Amniotic stem cell (primary cell): ENCODE data around the gene GRM1.
A peak's percentile ranks its signal among the peaks of the same experiment; 100 is the strongest.

Source experiments
- DNase-seq: peaks from one replicate; lab custom pipeline; 2025; lab: John Stamatoyannopoulos, UW

The GRM1 gene

GRCh38 chr6:146277142-146277541, 248.3 kb downstream of the GRM1 start:
- DNase-seq, result no peak

GRCh38 chr6:146281651-146282362, 252.9 kb downstream of the GRM1 start:
- no peak for DNase-seq

- DNase-seq, result no peak
Measured at GRCh38 chr6:146282837-146283236, 254.0 kb downstream of the GRM1 start.

GRCh38 chr6:146284311-146284710, 255.4 kb downstream of the GRM1 start:
- no peak for DNase-seq

- no peak for DNase-seq
Measured at GRCh38 chr6:146286961-146287360, 258.1 kb downstream of the GRM1 start.

GRCh38 chr6:146287691-146288369, 259.0 kb downstream of the GRM1 start:
- DNase-seq, result no peak

GRCh38 chr6:146289816-146290588, 261.1 kb downstream of the GRM1 start:
- DNase-seq, result peak; percentile 19

- no peak for DNase-seq
Measured at GRCh38 chr6:146290589-146290901, 261.7 kb downstream of the GRM1 start.

GRCh38 chr6:146292506-146292905, 263.6 kb downstream of the GRM1 start:
- no peak for DNase-seq

GRCh38 chr6:146295695-146296094, 266.8 kb downstream of the GRM1 start:
- no peak for DNase-seq

- no peak for DNase-seq
Measured at GRCh38 chr6:146297815-146298214, 269.0 kb downstream of the GRM1 start.

GRCh38 chr6:146300521-146300920, 271.7 kb downstream of the GRM1 start:
- no peak for DNase-seq

- no peak for DNase-seq
Measured at GRCh38 chr6:146301764-146302163, 272.9 kb downstream of the GRM1 start.

- DNase-seq, result no peak
Measured at GRCh38 chr6:146302994-146303393, 274.1 kb downstream of the GRM1 start.

- no peak for DNase-seq
Measured at GRCh38 chr6:146304181-146304580, 275.3 kb downstream of the GRM1 start.

- no peak for DNase-seq
Measured at GRCh38 chr6:146305092-146305491, 276.2 kb downstream of the GRM1 start.

- DNase-seq, result no peak
Measured at GRCh38 chr6:146305951-146306350, 277.1 kb downstream of the GRM1 start.

GRCh38 chr6:146310628-146311027, 281.8 kb downstream of the GRM1 start:
- no peak for DNase-seq

GRCh38 chr6:146311079-146311478, 282.2 kb downstream of the GRM1 start:
- DNase-seq, result no peak

- no peak for DNase-seq
Measured at GRCh38 chr6:146312608-146313007, 283.7 kb downstream of the GRM1 start.

- no peak for DNase-seq
Measured at GRCh38 chr6:146315381-146316174, 286.7 kb downstream of the GRM1 start.

GRCh38 chr6:146316175-146316495, 287.3 kb downstream of the GRM1 start:
- DNase-seq, result no peak
